Smooth muscle cell of the brain vasculature (primary cell): Measurements from ENCODE around the gene NR2C2.
"Not testable (repeated sequence)": the region's sequence is repeated elsewhere in the genome, so short reads cannot be mapped to it uniquely, and the experiment has no call there.

Experiments used
- DNase-seq: peaks from one replicate; pipeline ENCODE4 v3.0.0-alpha.2; 2012; ENCODE audit warnings: low read depth, low spot score

The NR2C2 gene

GRCh38 chr3:14947100-14947885, at the start of gene NR2C2:
TSS of gene NR2C2 (plus strand) at chr3:14947583. CDS start at chr3:15003915, 56,332 bp downstream.
- DNase-seq: peak; percentile 52

- DNase-seq: no peak
Observed at GRCh38 chr3:14898929-14899328, 48.5 kb upstream of the NR2C2 start.

DNA sequence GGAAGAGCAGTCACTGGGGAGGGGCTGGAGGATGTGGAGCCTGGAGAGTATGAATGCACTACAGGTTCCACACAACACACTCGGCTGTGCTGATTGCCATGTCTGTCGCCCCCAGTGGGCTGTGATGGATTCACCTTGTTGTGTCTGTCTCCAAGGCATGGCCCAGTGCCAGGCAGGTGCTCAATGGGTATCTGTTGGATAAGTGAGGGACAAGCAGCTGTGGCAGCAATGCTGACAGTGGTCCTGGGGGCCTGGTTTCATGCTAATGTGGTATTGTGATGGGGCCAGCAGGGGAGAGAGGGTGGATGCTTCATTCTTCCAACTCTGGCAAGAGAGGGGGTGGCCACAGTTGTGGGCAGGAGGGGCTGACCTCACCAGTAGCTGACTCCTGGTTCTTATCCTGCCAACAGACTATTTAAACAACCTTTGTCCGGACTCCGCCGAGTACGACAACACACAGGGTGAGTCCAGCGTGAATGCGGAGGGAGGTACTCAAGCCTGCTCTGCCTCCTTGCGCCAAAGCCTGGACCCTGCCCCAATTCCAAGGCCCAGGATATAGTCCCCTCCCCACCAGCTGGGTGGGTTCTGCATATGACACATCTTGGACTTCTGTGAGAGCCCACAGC, 47.3 kb upstream of the NR2C2 start:
- DNase-seq: no peak

- no peak for DNase-seq
Observed at GRCh38 chr3:14900881-14901873, 46.2 kb upstream of the NR2C2 start.

- no peak for DNase-seq
Observed at GRCh38 chr3:14902719-14903118, 44.7 kb upstream of the NR2C2 start.

GRCh38 chr3:14903501-14903900, 43.9 kb upstream of the NR2C2 start:
- not testable (repeated sequence) for DNase-seq

- DNase-seq: no peak
Observed at GRCh38 chr3:14905055-14905657, 42.2 kb upstream of the NR2C2 start.

- no peak for DNase-seq
Observed at GRCh38 chr3:14906355-14906971, 40.9 kb upstream of the NR2C2 start.

DNA sequence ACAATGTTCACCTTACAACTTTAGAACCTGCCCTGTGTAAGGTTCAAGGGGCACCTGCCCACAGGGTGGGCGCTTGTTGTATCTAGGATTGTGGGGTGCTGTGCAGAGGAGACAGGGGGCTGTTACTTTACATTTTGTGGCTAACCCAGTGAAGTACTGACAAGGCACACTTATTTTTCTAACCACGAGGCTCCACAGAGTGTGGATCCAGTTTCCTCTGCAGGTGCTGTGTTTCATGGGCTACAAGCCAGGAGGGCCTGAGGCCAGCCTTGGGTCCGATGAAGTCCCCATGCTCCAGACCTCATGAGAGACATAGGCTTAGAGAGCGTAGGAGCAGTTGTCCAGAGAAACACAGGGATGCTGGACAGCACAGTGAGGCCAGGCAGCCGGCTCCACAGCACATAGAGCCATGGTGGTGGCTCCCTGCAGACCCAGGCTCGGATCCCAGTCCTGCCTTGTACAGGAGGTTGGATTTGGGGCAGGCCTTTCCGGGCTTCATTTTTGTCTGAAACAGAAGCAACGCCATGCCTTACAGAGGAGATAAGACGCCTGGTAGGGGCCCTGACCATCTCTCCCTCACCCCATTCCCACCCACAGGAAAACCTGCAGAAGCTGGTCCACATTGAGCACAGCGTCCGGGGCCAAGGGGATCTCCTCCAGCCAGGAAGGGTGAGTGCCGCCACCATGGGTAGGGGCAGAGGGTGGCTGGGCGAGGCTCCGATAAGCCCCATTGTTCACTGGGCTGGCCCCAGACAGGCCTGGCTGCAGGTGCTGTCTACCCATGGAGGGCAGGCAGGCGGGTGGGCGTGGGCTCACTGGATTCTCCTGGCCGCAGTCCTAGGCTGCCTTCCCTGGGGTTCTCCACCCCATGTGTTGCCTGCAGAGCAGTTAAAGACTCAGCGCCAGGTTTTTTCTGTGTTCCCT, 40.1 kb upstream of the NR2C2 start:
- no peak for DNase-seq

DNA sequence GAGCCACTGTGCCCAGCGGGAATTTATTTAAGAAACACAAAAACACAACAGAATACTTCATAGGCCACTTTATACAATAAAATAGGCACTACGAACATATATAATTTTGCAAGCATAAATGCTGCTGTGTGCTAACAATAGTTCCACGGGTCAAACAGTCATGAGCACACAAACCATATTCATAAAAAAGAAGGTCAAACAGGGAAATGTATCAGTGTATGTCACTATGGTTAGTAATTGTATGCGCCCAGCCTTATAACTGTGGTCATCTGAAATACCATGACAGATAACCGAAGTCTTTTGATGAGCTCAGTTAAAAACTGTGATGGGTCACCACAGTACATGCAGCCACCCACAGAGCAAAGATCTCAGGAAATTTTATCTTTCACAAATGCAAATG, 38.1 kb upstream of the NR2C2 start:
- no peak for DNase-seq

DNA sequence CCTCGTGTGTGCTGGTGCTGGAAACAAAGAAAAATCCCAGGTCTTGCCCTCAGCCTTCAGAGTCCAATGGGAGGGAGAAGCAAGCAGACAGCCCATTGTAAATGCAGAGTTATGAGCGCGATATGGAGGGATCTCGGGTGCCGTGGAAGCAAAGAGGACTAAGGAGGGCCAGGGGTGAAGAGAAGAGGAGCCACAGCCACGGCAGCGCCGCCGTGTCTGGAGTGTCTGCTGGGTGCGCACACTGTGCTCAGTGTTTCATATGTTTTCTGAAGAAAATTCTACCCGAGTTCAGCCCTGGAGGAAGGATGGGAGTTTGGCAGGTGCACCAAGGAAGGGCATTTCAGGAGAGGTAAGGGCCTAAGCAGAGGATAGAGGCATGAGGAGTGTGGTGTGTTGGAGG, 35.7 kb upstream of the NR2C2 start:
- no peak for DNase-seq

GRCh38 chr3:14913071-14913925, 34.1 kb upstream of the NR2C2 start:
- no peak for DNase-seq

- DNase-seq: no peak
Observed at GRCh38 chr3:14913926-14914778, 33.2 kb upstream of the NR2C2 start.

GRCh38 chr3:14914779-14915117, 32.6 kb upstream of the NR2C2 start:
- DNase-seq: no peak

GRCh38 chr3:14915636-14916222, 31.7 kb upstream of the NR2C2 start:
- DNase-seq: no peak

GRCh38 chr3:14918356-14918860, 29.0 kb upstream of the NR2C2 start:
- no peak for DNase-seq

DNA sequence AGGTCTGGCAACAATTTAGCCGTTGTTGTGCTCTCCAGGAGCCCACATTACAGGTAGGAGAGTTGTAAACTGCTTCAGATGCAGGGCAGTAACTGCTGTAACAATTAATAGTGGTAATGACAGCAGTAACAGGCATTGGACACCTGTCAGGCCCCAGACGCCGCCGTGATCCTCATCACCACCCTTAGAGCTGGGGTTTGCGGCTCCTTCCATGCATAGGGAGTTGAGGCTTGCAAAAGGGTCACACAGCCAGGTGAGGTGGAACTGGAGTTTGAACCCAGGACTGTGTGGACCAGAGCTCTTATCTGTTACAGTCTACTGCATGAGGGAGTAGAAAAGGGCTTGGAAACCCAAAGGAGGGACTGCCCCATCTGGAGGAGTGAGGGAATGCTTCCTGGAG, 26.8 kb upstream of the NR2C2 start:
- DNase-seq: no peak
